Measurements from ENCODE around the gene SESN3.

The SESN3 gene

GRCh38 chr11:95132956-95133355 is 98.0 kb downstream of the SESN3 start:
- ChIA-PET CTCF (interaction anchor here (1.5 kb wide), 1 partner anchor 56 kb away, joined by 4 read pairs; no protein-coding TSS in a partner anchor), POLR2A (no interaction called here)
- Histone ChIP-seq H3K9me3 (ENCODE audit: control insufficient read depth, insufficient read depth, low read depth, low read length) (no peaks in the 10 kb centered on the region), H3K27ac (ENCODE audit: extremely low read depth, low read depth, low read length) (no peak overlapping the region), H3K4me3 (ENCODE audit: low read depth, low read length) (no peak overlapping the region), H3K36me3 (ENCODE audit: control insufficient read depth in 2 of 2, insufficient read depth in 1 of 2, low read length in 2 of 2) (peaks cover 0 to 7% of the 10 kb centered on the region in 2 experiments; a peak in 1 of 3 replicates), H3K4me1 (ENCODE audit: control insufficient read depth, insufficient read depth, low read length) (no peaks in the 10 kb centered on the region; the same call in 1 of the 2 replicates)
- TF ChIP-seq ZFHX2 (tag by site-specific recombination; conservative IDR thresholded peaks at IDR 0.05) (peak; percentile 67), ZNF596 (tag by site-specific recombination; IDR thresholded peaks at IDR 0.05) (no peak), ZNF280C (tag by site-specific recombination; IDR thresholded peaks at IDR 0.05) (no peak), PRDM10 (tag by site-specific recombination; IDR thresholded peaks at IDR 0.05) (0 out of 2 replicates have a peak, but pooled peaks have one; percentile 15), EGR2 (tag by site-specific recombination; IDR thresholded peaks at IDR 0.05; ENCODE audit: low read depth) (peak; percentile 70)

GRCh38 chr11:95128602-95129001 is 102.4 kb downstream of the SESN3 start:
- ChIA-PET CTCF (interaction anchor here (0.6 kb wide), 1 partner anchor 8 kb away, joined by 3 read pairs; no protein-coding TSS in a partner anchor), POLR2A (no interaction called here)
- Histone ChIP-seq H3K9me3 (ENCODE audit: control insufficient read depth, insufficient read depth, low read depth, low read length) (no peaks in the 10 kb centered on the region), H3K4me1 (ENCODE audit: control insufficient read depth, insufficient read depth, low read length) (no peaks in the 10 kb centered on the region), H3K4me3 (ENCODE audit: low read depth, low read length) (no peak overlapping the region), H3K36me3 (ENCODE audit: control insufficient read depth in 2 of 2, insufficient read depth in 1 of 2, low read length in 2 of 2) (peaks cover 0 to 7% of the 10 kb centered on the region in 2 experiments; a peak in 1 of 3 replicates), H3K27ac (ENCODE audit: extremely low read depth, low read depth, low read length) (no peak overlapping the region)
- TF ChIP-seq MZF1 (tag by site-specific recombination; IDR thresholded peaks at IDR 0.05; ENCODE audit: borderline replicate concordance) (no peak), ZBTB11 (tag by site-specific recombination; conservative IDR thresholded peaks at IDR 0.05; ENCODE audit: low read depth) (no peak), BCL11A (tag by site-specific recombination; IDR thresholded peaks at IDR 0.05; ENCODE audit: low read depth) (no peak), ZNF610 (tag by site-specific recombination; IDR thresholded peaks at IDR 0.05; ENCODE audit: borderline replicate concordance) (no peak), ZNF561 (tag by site-specific recombination; IDR thresholded peaks at IDR 0.05; ENCODE audit: borderline replicate concordance) (no peak), GFI1B (tag by site-specific recombination; IDR thresholded peaks at IDR 0.05) (no peak), GLIS2 (tag by site-specific recombination; IDR thresholded peaks at IDR 0.05) (no peak), ZSCAN4 (tag by site-specific recombination; IDR thresholded peaks at IDR 0.05) (no peak), ZNF121 (tag by site-specific recombination; IDR thresholded peaks at IDR 0.05) (no peak)

Data from HEK293 (cell line).